Gastrocnemius medialis (tissue), 4 donors: ENCODE data around the gene ABCA6.

Experiments
- CTCF ChIP-seq, 5 experiments: fragments of 450-650 bp in 3 of 5; fragments of 200-600 bp in 2 of 5; sonication (generic) in 2 of 5; IDR thresholded peaks in 4 of 5; conservative IDR thresholded peaks in 1 of 5; 1 replicate in 4 of 5; 2 replicates in 1 of 5; pipeline ENCODE4 v1.5.1; 2016 to 2019; ENCODE audit warnings: antibody characterized with exemption in 5 of 5, mild to moderate bottlenecking in 3 of 5, moderate library complexity in 3 of 5
- POLR2A ChIP-seq, 2 donors: fragments of 450-650 bp; IDR thresholded peaks; one replicate each; pipeline ENCODE4 v1.6.1; 2017; ENCODE audit warnings: antibody characterized with exemption in 2 of 2, mild to moderate bottlenecking in 2 of 2, moderate library complexity in 2 of 2

GRCh38 chr17:69122065-69122464 lies 19.6 kb downstream of the ABCA6 start:
- TF ChIP-seq CTCF (IDR thresholded peaks at IDR 0.05 in 4 of 5, conservative IDR thresholded peaks at IDR 0.05 in 1 of 5) (no peak), POLR2A (IDR thresholded peaks at IDR 0.05) (no peak)
